Activated T-cell treated with anti-CD3 and anti-CD28 coated beads, Interleukin-2, amount 50 U/mL, for 4 hours (primary cell): ENCODE data around the gene DNER. TPM values are rescaled to one million over a fixed set of nuclear protein-coding genes. Genes with fewer than 3 reads are reported as not detected.
"Not testable (repeated sequence)": the region's sequence is repeated elsewhere in the genome, so short reads cannot be mapped to it uniquely, and the experiment has no call there.

ENCODE experiments used
- ATAC-seq, 2 donors: fragments of 200-7000 bp; cut with Tn5 transposase; one replicate each; pipeline ENCODE4 v1.10.0; 2021
- DNase-seq: peaks from one replicate; pipeline ENCODE4 v3.0.0-alpha.2; 2020
- H3K27me3 Mint-ChIP-seq: one replicate; pipeline ENCODE4 v1.8.0; 2021; ENCODE audit warnings: low read depth, mixed read lengths
- H3K36me3 Mint-ChIP-seq: one replicate; pipeline ENCODE4 v1.8.0; 2022; ENCODE audit warnings: mixed read lengths; ENCODE audit not compliant: insufficient read depth
- H3K4me1 Mint-ChIP-seq: one replicate; pipeline ENCODE4 v1.8.0; 2021; ENCODE audit warnings: low read depth, mixed read lengths
- H3K4me3 Mint-ChIP-seq: one replicate; pipeline ENCODE4 v1.8.0; 2021; ENCODE audit warnings: mild to moderate bottlenecking, moderate library complexity, mixed read lengths
- H3K9me3 Mint-ChIP-seq: one replicate; pipeline ENCODE4 v1.8.0; 2021; ENCODE audit warnings: mixed read lengths
- total RNA-seq, 3 donors: library from RNA; stranded (reverse); gene quantifications; one replicate each; pipeline ENCODE4 v1.2.1, GENCODE V29; 2021

Gene DNER
- total RNA-seq, 3 donors from 2014 or later: not detected

GRCh38 chr2:229514273-229514895 is 200.0 kb downstream of the DNER start:
- H3K27me3 Mint-ChIP-seq: peaks cover 4% of the 10 kb centered on the region
- H3K36me3 Mint-ChIP-seq: no peaks in the 10 kb centered on the region
- ATAC-seq: no peak
- H3K4me1 Mint-ChIP-seq: no peaks in the 10 kb centered on the region
- no peak overlapping the region for H3K4me3 Mint-ChIP-seq
- H3K9me3 Mint-ChIP-seq: no peaks in the 10 kb centered on the region
- no peak for DNase-seq

GRCh38 chr2:229511524-229511923 is 202.8 kb downstream of the DNER start:
- Mint-ChIP-seq H3K36me3 (no peaks in the 10 kb centered on the region), H3K4me3 (no peak overlapping the region), H3K9me3 (no peaks in the 10 kb centered on the region), H3K4me1 (no peaks in the 10 kb centered on the region), H3K27me3 (no peaks in the 10 kb centered on the region)
- ATAC-seq (no peak), DNase-seq (no peak)

- not testable (repeated sequence) for H3K4me3 Mint-ChIP-seq, H3K36me3 Mint-ChIP-seq
Measured at GRCh38 chr2:229506699-229507098, 207.7 kb downstream of the DNER start.

GRCh38 chr2:229501051-229501794 is 213.1 kb downstream of the DNER start:
- Mint-ChIP-seq H3K27me3 (peaks cover 6% of the 10 kb centered on the region), H3K4me1 (no peaks in the 10 kb centered on the region), H3K36me3 (peaks cover 1% of the 10 kb centered on the region), H3K4me3 (no peak overlapping the region), H3K9me3 (peaks cover 21% of the 10 kb centered on the region)
- no peak for DNase-seq
- ATAC-seq: no peak

More at GRCh38 chr2:229506699-229507098, 207.7 kb downstream of the DNER start:
- not testable (repeated sequence) for DNase-seq, H3K27me3 Mint-ChIP-seq, H3K4me1 Mint-ChIP-seq, ATAC-seq, H3K9me3 Mint-ChIP-seq

GRCh38 chr2:229492034-229492433 is 222.3 kb downstream of the DNER start:
- H3K9me3 Mint-ChIP-seq: peaks cover 7% of the 10 kb centered on the region

GRCh38 chr2:229490167-229490566 is 224.2 kb downstream of the DNER start:
- Mint-ChIP-seq H3K27me3 (peaks cover 8% of the 10 kb centered on the region), H3K9me3 (peaks cover 6% of the 10 kb centered on the region), H3K36me3 (no peaks in the 10 kb centered on the region), H3K4me3 (no peak overlapping the region), H3K4me1 (no peaks in the 10 kb centered on the region)
- ATAC-seq: no peak
- DNase-seq: no peak

More at GRCh38 chr2:229492034-229492433, 222.3 kb downstream of the DNER start:
- Mint-ChIP-seq H3K27me3 (peaks cover 8% of the 10 kb centered on the region), H3K36me3 (no peaks in the 10 kb centered on the region), H3K4me1 (no peaks in the 10 kb centered on the region), H3K4me3 (no peak overlapping the region)
- ATAC-seq (no peak), DNase-seq (no peak)

GRCh38 chr2:229489016-229489415 is 225.3 kb downstream of the DNER start:
- Mint-ChIP-seq H3K36me3 (no peaks in the 10 kb centered on the region), H3K9me3 (peaks cover 6% of the 10 kb centered on the region)
- DNase-seq: no peak

GRCh38 chr2:229488232-229488631 is 226.1 kb downstream of the DNER start:
- no peaks in the 10 kb centered on the region for H3K4me1 Mint-ChIP-seq
- H3K36me3 Mint-ChIP-seq: no peaks in the 10 kb centered on the region
- no peak overlapping the region for H3K4me3 Mint-ChIP-seq
- no peak for ATAC-seq
- H3K9me3 Mint-ChIP-seq: peaks cover 6% of the 10 kb centered on the region
- DNase-seq: no peak
- H3K27me3 Mint-ChIP-seq: peaks cover 8% of the 10 kb centered on the region

More at GRCh38 chr2:229489016-229489415, 225.3 kb downstream of the DNER start:
- H3K4me1 Mint-ChIP-seq: no peaks in the 10 kb centered on the region
- ATAC-seq: no peak
- no peak overlapping the region for H3K4me3 Mint-ChIP-seq
- peaks cover 8% of the 10 kb centered on the region for H3K27me3 Mint-ChIP-seq

- no peak for DNase-seq
- ATAC-seq: no peak
- Mint-ChIP-seq H3K4me1 (no peaks in the 10 kb centered on the region), H3K27me3 (peaks cover 5% of the 10 kb centered on the region), H3K36me3 (no peaks in the 10 kb centered on the region), H3K4me3 (no peak overlapping the region), H3K9me3 (peaks cover 6% of the 10 kb centered on the region)
Measured at GRCh38 chr2:229486673-229487072, 227.7 kb downstream of the DNER start.

GRCh38 chr2:229485857-229486256 is 228.5 kb downstream of the DNER start:
- H3K27me3 Mint-ChIP-seq: peaks cover 3% of the 10 kb centered on the region
- ATAC-seq: no peak
- no peak for DNase-seq
- peaks cover 6% of the 10 kb centered on the region for H3K9me3 Mint-ChIP-seq
- H3K36me3 Mint-ChIP-seq: no peaks in the 10 kb centered on the region
- no peak overlapping the region for H3K4me3 Mint-ChIP-seq
- H3K4me1 Mint-ChIP-seq: no peaks in the 10 kb centered on the region

GRCh38 chr2:229477269-229477755 is 237.0 kb downstream of the DNER start:
- Mint-ChIP-seq H3K27me3 (peaks cover 7% of the 10 kb centered on the region), H3K4me1 (no peaks in the 10 kb centered on the region), H3K4me3 (no peak overlapping the region), H3K9me3 (no peaks in the 10 kb centered on the region), H3K36me3 (no peaks in the 10 kb centered on the region)
- ATAC-seq (no peak), DNase-seq (no peak)

- H3K4me3 Mint-ChIP-seq: no peak overlapping the region
- DNase-seq: no peak
- H3K27me3 Mint-ChIP-seq: peaks cover 7% of the 10 kb centered on the region
- no peaks in the 10 kb centered on the region for H3K4me1 Mint-ChIP-seq
- ATAC-seq: no peak
- no peaks in the 10 kb centered on the region for H3K9me3 Mint-ChIP-seq
- no peaks in the 10 kb centered on the region for H3K36me3 Mint-ChIP-seq
Measured at GRCh38 chr2:229475778-229476177, 238.6 kb downstream of the DNER start.

GRCh38 chr2:229474125-229474524 is 240.2 kb downstream of the DNER start:
- no peak for ATAC-seq
- no peaks in the 10 kb centered on the region for H3K4me1 Mint-ChIP-seq
- no peaks in the 10 kb centered on the region for H3K9me3 Mint-ChIP-seq
- no peaks in the 10 kb centered on the region for H3K36me3 Mint-ChIP-seq
- H3K27me3 Mint-ChIP-seq: peaks cover 4% of the 10 kb centered on the region
- DNase-seq: no peak
- H3K4me3 Mint-ChIP-seq: no peak overlapping the region

GRCh38 chr2:229470781-229471180 is 243.6 kb downstream of the DNER start:
- Mint-ChIP-seq H3K27me3 (no peaks in the 10 kb centered on the region), H3K4me1 (no peaks in the 10 kb centered on the region), H3K4me3 (no peak overlapping the region), H3K36me3 (no peaks in the 10 kb centered on the region), H3K9me3 (no peaks in the 10 kb centered on the region)
- DNase-seq: no peak
- no peak for ATAC-seq

GRCh38 chr2:229467783-229468182 is 246.6 kb downstream of the DNER start:
- no peaks in the 10 kb centered on the region for H3K4me1 Mint-ChIP-seq

More at GRCh38 chr2:229467783-229468182, 246.6 kb downstream of the DNER start:
- no peaks in the 10 kb centered on the region for H3K36me3 Mint-ChIP-seq
- H3K27me3 Mint-ChIP-seq: peaks cover 2% of the 10 kb centered on the region
- ATAC-seq: no peak
- no peak for DNase-seq
- no peak overlapping the region for H3K4me3 Mint-ChIP-seq
- peaks cover 7% of the 10 kb centered on the region for H3K9me3 Mint-ChIP-seq
